ENCODE results near the gene CFAP300.
A peak's percentile ranks its signal among the peaks of the same experiment; 100 is the strongest.

The CFAP300 gene

DNA sequence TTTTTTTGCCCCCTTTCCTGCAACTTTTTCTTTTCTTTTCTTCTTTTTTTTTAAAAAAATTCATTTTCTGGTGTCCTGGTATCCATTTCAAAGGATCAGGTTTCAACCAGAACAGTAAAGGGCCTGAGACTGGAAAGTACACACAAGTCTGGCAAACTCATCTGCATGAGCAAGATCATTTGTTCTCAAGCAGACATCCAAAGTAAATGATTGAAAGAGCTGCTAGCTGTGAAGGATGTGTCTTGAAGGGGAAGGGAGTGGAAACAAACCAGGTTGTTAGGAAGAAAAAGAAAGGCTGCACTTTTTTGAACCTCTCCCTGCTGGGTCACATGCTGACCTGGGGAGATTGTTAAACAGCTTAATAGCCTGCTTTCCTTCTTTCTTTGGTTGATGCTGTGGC is 68.3 kb downstream of the CFAP300 start:
- TF ChIP-seq, protein P1, sequence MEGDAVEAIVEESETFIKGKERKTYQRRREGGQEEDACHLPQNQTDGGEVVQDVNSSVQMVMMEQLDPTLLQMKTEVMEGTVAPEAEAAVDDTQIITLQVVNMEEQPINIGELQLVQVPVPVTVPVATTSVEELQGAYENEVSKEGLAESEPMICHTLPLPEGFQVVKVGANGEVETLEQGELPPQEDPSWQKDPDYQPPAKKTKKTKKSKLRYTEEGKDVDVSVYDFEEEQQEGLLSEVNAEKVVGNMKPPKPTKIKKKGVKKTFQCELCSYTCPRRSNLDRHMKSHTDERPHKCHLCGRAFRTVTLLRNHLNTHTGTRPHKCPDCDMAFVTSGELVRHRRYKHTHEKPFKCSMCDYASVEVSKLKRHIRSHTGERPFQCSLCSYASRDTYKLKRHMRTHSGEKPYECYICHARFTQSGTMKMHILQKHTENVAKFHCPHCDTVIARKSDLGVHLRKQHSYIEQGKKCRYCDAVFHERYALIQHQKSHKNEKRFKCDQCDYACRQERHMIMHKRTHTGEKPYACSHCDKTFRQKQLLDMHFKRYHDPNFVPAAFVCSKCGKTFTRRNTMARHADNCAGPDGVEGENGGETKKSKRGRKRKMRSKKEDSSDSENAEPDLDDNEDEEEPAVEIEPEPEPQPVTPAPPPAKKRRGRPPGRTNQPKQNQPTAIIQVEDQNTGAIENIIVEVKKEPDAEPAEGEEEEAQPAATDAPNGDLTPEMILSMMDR (IDR thresholded peaks at IDR 0.05; ENCODE audit: low read depth, low read length): no peak
- peak overlapping the region; percentile 24; the same call in 1 of the 2 replicates for H3K4me3 ChIP-seq (ENCODE audit: low read depth, low read length)

DNA sequence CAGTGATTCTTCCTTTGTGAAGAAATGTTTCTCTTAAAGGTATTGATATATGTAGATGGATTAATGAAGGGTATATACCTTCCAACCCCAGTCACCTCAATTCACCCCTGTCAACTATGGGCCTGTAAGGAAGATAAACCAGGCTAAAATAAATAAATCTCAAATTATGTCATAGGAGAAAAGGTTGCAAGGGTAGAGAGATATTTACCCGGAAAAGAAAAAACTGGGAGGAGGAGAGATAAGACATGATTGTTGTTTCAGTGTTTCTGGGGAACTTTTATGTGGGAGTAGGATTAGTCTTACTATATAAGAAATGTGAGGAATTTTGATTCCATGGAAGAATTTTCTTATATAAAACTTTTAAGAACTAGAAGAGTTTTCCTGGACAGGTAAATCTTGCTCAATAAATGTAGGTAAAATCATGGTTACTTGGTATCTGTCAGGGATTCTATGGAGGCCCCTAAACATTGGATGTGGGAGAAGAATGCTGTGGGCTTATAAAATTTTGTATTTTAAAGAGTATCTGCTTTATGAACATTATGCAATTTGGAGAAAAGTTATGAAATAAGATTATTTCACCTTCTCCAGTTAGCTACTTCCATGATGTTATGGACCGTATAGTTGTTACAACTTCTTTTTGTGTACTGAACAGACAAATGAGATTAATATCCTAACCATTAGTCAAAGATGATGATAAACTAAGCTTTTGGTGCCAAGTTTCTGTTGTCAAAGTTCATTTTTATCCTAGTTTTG is 69.4 kb downstream of the CFAP300 start:
- no peak overlapping the region for H3K4me3 ChIP-seq (ENCODE audit: low read depth, low read length)
- TF ChIP-seq, protein P1 (IDR thresholded peaks at IDR 0.05; ENCODE audit: low read depth, low read length): no peak

DNA sequence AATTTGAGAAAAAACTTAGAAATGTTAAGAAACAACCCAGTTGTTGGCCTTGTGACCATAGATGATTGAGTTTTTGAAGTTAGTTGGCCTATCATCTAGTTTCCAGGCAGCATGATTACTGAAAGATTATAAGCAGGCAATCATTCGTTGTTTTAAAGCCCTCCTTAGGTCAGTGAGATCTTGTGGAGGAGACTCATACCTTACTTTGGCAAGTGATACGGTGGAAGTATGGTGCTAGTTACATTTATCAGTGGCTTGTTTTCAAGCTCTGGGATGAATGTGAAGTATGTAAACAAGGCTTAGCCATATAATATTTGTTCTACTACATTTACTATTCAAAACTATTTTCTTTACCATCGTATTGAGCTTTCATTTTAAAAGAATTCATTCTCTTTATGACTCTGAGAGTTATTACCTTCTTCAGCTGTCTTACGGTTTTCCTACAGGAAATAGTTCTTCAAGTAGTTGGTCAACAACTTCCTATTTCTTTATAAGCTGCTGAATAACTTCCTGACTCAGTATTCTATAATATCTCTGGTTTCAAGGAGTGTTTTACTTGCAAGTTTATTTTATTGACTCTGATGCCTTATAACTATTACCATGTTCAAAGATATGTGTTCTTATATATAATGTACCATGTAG is 70.4 kb downstream of the CFAP300 start:
- peak overlapping the region; percentile 1; the same call in 1 of the 2 replicates for H3K4me3 ChIP-seq (ENCODE audit: low read depth, low read length)
- TF ChIP-seq, protein P1 (IDR thresholded peaks at IDR 0.05; ENCODE audit: low read depth, low read length): no peak

DNA sequence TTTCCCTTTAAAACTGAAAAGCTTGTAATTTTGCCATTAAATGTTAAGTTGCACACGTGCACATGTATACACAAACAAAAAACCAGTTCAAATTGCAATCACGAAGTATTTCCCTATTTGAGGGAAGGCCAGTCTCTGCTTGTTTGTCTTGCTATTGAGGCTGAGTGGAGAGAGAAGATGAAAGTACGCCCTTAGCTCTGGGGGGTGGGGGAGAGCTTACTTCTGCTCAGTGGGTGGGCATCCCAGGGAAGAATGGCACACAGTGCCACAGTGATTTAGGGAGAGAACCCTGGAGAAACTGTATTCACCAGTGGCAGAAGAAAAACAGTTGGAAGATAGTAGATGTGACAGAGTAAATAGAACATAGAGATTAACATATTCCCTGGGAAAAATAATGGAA is 71.7 kb downstream of the CFAP300 start:
- no peak overlapping the region for H3K4me3 ChIP-seq (ENCODE audit: low read depth, low read length)
- TF ChIP-seq, protein P1 (IDR thresholded peaks at IDR 0.05; ENCODE audit: low read depth, low read length): no peak

DNA sequence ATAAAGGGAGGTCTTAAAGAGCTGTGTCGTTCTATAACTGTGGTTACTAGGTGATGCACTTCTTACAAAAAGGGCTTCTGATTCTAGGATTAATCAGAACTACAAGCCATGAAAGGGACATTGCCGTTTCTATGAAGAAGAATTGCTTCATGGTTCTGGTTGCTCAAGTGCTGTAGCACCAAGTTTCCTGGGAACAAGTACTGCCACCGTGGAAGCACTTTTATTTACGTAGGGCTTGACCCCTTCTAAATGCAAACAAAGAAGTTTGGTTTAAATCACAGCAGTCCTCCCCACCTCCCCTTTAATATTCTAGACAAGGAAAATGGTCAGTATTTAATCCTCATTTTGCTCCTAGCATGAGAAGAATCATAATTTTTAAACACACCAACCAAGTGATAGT is 72.8 kb downstream of the CFAP300 start:
- TF ChIP-seq, protein P1 (IDR thresholded peaks at IDR 0.05; ENCODE audit: low read depth, low read length): no peak
- H3K4me3 ChIP-seq (ENCODE audit: low read depth, low read length): no peak overlapping the region

DNA sequence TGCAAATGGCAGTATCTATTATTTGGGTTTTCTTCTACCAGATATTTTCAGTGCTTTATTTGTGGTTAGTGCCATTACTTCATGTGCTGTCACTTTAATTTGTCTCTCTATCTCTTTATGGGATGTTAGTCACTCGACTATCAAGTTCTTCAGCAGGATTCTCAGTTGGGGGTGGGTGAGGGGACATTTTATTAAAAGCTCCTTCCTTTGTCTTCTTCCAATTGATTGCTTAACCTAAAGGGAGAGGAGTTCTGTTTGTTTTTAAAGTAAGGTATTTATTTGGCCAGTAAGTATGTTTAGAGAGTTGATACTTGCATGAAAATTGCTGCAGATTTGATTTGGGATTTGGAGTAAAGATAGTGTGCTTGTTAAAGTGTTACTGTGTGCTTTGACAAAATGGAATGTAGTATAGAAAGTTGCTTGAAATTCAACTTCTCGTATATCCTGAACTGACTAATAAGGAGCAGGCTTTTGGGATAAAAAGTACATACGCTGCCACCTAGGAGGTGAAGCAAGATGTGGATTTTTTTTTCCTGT is 73.3 kb downstream of the CFAP300 start:
- H3K4me3 ChIP-seq (ENCODE audit: low read depth, low read length): no peak overlapping the region

More for the DNA sequence above, 73.3 kb downstream of the CFAP300 start:
- TF ChIP-seq, protein P1 (IDR thresholded peaks at IDR 0.05; ENCODE audit: low read depth, low read length): no peak

All from WI38 (cell line).